HUES6 (cell line): ENCODE data around the gene MAML3.
A peak's percentile ranks its signal among the peaks of the same experiment; 100 is the strongest.

Source experiments
- H3K27ac ChIP-seq: 2 replicates; pipeline ENCODE4 v1.7.0; 2013; ENCODE audit warnings: low read depth, mild to moderate bottlenecking, low read length, inconsistent platforms
- H3K27me3 ChIP-seq: 2 replicates; pipeline ENCODE4 v1.6.1; 2013; ENCODE audit warnings: low read length; ENCODE audit not compliant: control insufficient read depth, insufficient read depth
- H3K36me3 ChIP-seq: 2 replicates; pipeline ENCODE4 v1.6.1; 2013; ENCODE audit warnings: low read length; ENCODE audit not compliant: control insufficient read depth, insufficient read depth
- H3K4me1 ChIP-seq: 2 replicates; pipeline ENCODE4 v1.6.1; 2013; ENCODE audit warnings: low read length; ENCODE audit not compliant: control insufficient read depth, insufficient read depth
- H3K4me3 ChIP-seq: 2 replicates; pipeline ENCODE4 v1.5.1; 2013; ENCODE audit warnings: low read depth, low read length
- H3K9ac ChIP-seq: one replicate; pipeline ENCODE4 v1.6.1; 2013; ENCODE audit warnings: mild to moderate bottlenecking, low read length
- H3K9me3 ChIP-seq: 2 replicates; pipeline ENCODE4 v1.6.1; 2013; ENCODE audit warnings: low read depth, low read length; ENCODE audit not compliant: control insufficient read depth, insufficient read depth

Gene MAML3

GRCh38 chr4:140153718-140154571 is at the start of gene MAML3:
Gene MAML3 (minus strand): TSS chr4:140154184. CDS start chr4:140153327, 857 bp downstream.
- no peaks in the 10 kb centered on the region for H3K36me3 ChIP-seq
- peak within 1 kb of the TSS; percentile 77 for H3K4me3 ChIP-seq
- peaks cover 6% of the 10 kb centered on the region for H3K4me1 ChIP-seq
- H3K9ac ChIP-seq, result peak within 1 kb of the TSS; percentile 91
- H3K27me3 ChIP-seq, result peaks cover 6% of the 10 kb centered on the region; the same call in 1 of the 2 replicates
- no peaks in the 10 kb centered on the region for H3K9me3 ChIP-seq
- H3K27ac ChIP-seq, result no peak within 1 kb of the TSS; the same call in 1 of the 2 replicates

- H3K4me1 ChIP-seq, result no peaks in the 10 kb centered on the region
- no peak overlapping the region for H3K9ac ChIP-seq
- H3K27ac ChIP-seq, result no peak overlapping the region
- no peaks in the 10 kb centered on the region for H3K36me3 ChIP-seq
- no peaks in the 10 kb centered on the region for H3K9me3 ChIP-seq
- H3K4me3 ChIP-seq, result no peak overlapping the region
- no peaks in the 10 kb centered on the region for H3K27me3 ChIP-seq
Measured at GRCh38 chr4:140198942-140199341, 45.0 kb upstream of the MAML3 start.

GRCh38 chr4:140195806-140196205 is 41.8 kb upstream of the MAML3 start:
- H3K27ac ChIP-seq, result no peak overlapping the region
- H3K27me3 ChIP-seq, result no peaks in the 10 kb centered on the region
- H3K36me3 ChIP-seq, result no peaks in the 10 kb centered on the region
- no peaks in the 10 kb centered on the region for H3K4me1 ChIP-seq
- H3K9ac ChIP-seq, result no peak overlapping the region
- no peak overlapping the region for H3K4me3 ChIP-seq
- no peaks in the 10 kb centered on the region for H3K9me3 ChIP-seq

GRCh38 chr4:140189805-140190204 is 35.8 kb upstream of the MAML3 start:
- no peak overlapping the region for H3K27ac ChIP-seq
- H3K4me3 ChIP-seq, result no peak overlapping the region
- H3K9me3 ChIP-seq, result no peaks in the 10 kb centered on the region
- no peaks in the 10 kb centered on the region for H3K4me1 ChIP-seq
- H3K36me3 ChIP-seq, result no peaks in the 10 kb centered on the region
- no peak overlapping the region for H3K9ac ChIP-seq
- no peaks in the 10 kb centered on the region for H3K27me3 ChIP-seq

- no peaks in the 10 kb centered on the region for H3K9me3 ChIP-seq
- no peaks in the 10 kb centered on the region for H3K4me1 ChIP-seq
- no peaks in the 10 kb centered on the region for H3K36me3 ChIP-seq
- no peak overlapping the region for H3K27ac ChIP-seq
- no peak overlapping the region for H3K9ac ChIP-seq
- no peaks in the 10 kb centered on the region for H3K27me3 ChIP-seq
- no peak overlapping the region for H3K4me3 ChIP-seq
Measured at GRCh38 chr4:140188975-140189374, 35.0 kb upstream of the MAML3 start.

- H3K4me1 ChIP-seq, result no peaks in the 10 kb centered on the region
- H3K4me3 ChIP-seq, result no peak overlapping the region
- H3K9me3 ChIP-seq, result no peaks in the 10 kb centered on the region
- no peaks in the 10 kb centered on the region for H3K27me3 ChIP-seq
- H3K9ac ChIP-seq, result no peak overlapping the region
- H3K36me3 ChIP-seq, result no peaks in the 10 kb centered on the region
- no peak overlapping the region for H3K27ac ChIP-seq
Measured at GRCh38 chr4:140187316-140187695, 33.3 kb upstream of the MAML3 start.

GRCh38 chr4:140186651-140187315 is 32.8 kb upstream of the MAML3 start:
- Histone ChIP-seq H3K27me3 (no peaks in the 10 kb centered on the region), H3K9me3 (no peaks in the 10 kb centered on the region), H3K9ac (no peak overlapping the region), H3K4me1 (no peaks in the 10 kb centered on the region), H3K36me3 (no peaks in the 10 kb centered on the region), H3K27ac (no peak overlapping the region), H3K4me3 (no peak overlapping the region)

- Histone ChIP-seq H3K27ac (no peak overlapping the region), H3K9ac (no peak overlapping the region), H3K9me3 (no peaks in the 10 kb centered on the region)
Measured at GRCh38 chr4:140186082-140186438, 32.1 kb upstream of the MAML3 start.

GRCh38 chr4:140185412-140186081 is 31.6 kb upstream of the MAML3 start:
- Histone ChIP-seq H3K4me1 (no peaks in the 10 kb centered on the region), H3K9me3 (no peaks in the 10 kb centered on the region), H3K27ac (no peak overlapping the region), H3K4me3 (no peak overlapping the region), H3K27me3 (no peaks in the 10 kb centered on the region), H3K9ac (no peak overlapping the region), H3K36me3 (no peaks in the 10 kb centered on the region)

More at GRCh38 chr4:140186082-140186438, 32.1 kb upstream of the MAML3 start:
- H3K27me3 ChIP-seq, result no peaks in the 10 kb centered on the region
- no peak overlapping the region for H3K4me3 ChIP-seq
- H3K36me3 ChIP-seq, result no peaks in the 10 kb centered on the region
- no peaks in the 10 kb centered on the region for H3K4me1 ChIP-seq

- H3K9me3 ChIP-seq, result no peaks in the 10 kb centered on the region
- H3K36me3 ChIP-seq, result no peaks in the 10 kb centered on the region
- H3K9ac ChIP-seq, result no peak overlapping the region
- H3K27ac ChIP-seq, result no peak overlapping the region
- no peaks in the 10 kb centered on the region for H3K27me3 ChIP-seq
- no peak overlapping the region for H3K4me3 ChIP-seq
- H3K4me1 ChIP-seq, result no peaks in the 10 kb centered on the region
Measured at GRCh38 chr4:140183270-140183669, 29.3 kb upstream of the MAML3 start.

- no peak overlapping the region for H3K4me3 ChIP-seq
- no peaks in the 10 kb centered on the region for H3K27me3 ChIP-seq
- H3K9ac ChIP-seq, result no peak overlapping the region
- no peaks in the 10 kb centered on the region for H3K9me3 ChIP-seq
- H3K4me1 ChIP-seq, result no peaks in the 10 kb centered on the region
- no peaks in the 10 kb centered on the region for H3K36me3 ChIP-seq
- no peak overlapping the region for H3K27ac ChIP-seq
Measured at GRCh38 chr4:140180577-140180976, 26.6 kb upstream of the MAML3 start.
